NCI-H1417 treated with DMSO at 0.1 percent for 48 hours (cell line): ENCODE results near the gene CDH24.
"Not testable (repeated sequence)": the region's sequence is repeated elsewhere in the genome, so short reads cannot be mapped to it uniquely, and the experiment has no call there.

Source experiments
- DNase-seq: peaks from one replicate; lab custom pipeline; 2025; lab: John Stamatoyannopoulos, UW

Gene CDH24

GRCh38 chr14:23017091-23017490 is 40.2 kb downstream of the CDH24 start:
- DNase-seq, result no peak

DNA sequence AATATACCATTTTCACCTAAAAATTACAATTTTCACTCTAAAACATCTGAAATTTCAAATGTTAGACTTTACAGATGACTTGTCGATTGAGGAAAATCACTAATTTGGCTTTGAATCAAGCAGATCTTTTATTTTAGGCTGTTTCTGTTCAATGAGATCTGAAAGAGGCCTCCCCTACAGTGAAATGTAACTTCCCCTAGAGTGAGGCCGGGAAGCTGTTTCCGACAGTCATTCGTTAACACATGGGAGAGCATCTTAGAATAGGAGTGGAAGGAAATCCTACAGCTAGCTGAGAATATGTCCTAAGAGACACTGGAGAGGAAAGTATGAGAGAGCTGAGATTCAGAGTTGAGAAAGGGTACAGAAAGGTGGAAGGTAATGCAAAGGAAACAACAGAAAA is 41.7 kb downstream of the CDH24 start:
- DNase-seq, result no peak

DNA sequence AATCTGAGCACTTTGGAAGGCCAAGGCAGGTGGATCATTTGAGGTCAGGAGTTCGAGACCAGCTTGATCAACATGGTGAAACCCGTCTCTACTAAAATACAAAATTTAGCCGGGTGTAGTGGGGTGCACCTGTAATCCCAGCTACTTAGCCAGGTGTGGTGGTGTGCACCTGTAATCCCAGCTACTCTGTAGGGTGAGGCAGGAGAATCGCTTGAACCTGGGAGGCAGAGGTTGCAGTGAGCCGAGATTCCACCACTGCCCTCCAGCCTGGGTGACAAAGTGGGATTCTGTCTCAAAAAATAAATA is 43.6 kb downstream of the CDH24 start:
- not testable (repeated sequence) for DNase-seq

GRCh38 chr14:23013054-23013748 is 44.1 kb downstream of the CDH24 start:
- DNase-seq, result no peak

- peak; percentile 45 for DNase-seq
These were observed 47.2 kb downstream of the CDH24 start, which contains the start of gene C14orf93 for GRCh38 chr14:23009939-23010726. Gene C14orf93 (minus strand): TSS chr14:23010143. CDS start chr14:22999023, 11,120 bp downstream.

- no peak for DNase-seq
These were observed 47.8 kb downstream of the CDH24 start for GRCh38 chr14:23009483-23009938.

DNA sequence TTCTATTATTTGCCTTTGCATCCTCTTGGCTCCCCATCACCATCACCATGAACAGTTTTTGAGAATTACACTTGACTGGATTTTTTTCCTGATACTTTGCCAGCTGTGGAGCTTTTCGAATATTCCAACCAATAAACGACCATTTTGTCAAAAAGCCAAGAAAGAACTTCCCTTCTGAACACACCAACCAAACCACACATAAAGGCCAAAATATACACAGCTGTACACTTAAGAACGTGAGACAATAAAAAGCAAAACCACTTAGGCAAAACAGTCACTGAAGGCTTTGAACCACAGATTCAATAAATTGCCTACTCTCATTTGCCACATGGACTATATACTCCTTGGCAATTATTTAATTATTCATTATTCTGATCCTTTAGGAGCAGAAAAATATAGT is 48.5 kb downstream of the CDH24 start:
- DNase-seq, result no peak

GRCh38 chr14:23006544-23007419 is 50.5 kb downstream of the CDH24 start:
- DNase-seq, result peak; percentile 99

GRCh38 chr14:23006188-23006534 is 51.2 kb downstream of the CDH24 start:
- no peak for DNase-seq

GRCh38 chr14:23005451-23006187 is 51.7 kb downstream of the CDH24 start:
- DNase-seq, result no peak

DNA sequence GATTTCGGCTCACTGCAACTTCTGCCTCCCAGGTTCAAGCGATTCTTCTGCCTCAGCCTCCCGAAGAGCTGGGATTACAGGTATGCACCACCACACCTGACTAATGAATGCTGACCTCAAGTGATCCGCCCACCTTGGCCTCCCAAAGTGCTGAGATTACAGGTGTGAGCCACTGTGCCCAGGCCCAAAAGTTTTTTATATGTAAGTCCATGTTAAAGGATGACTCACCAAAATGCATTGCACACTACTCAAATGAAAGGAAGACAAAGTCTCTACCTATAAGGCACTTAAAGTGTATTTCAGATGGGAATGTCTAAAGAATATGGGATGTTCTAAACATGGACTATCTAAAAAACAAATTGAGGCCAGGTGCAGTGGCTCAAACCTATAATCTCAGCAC is 53.0 kb downstream of the CDH24 start:
- DNase-seq, result not testable (repeated sequence)

- DNase-seq, result no peak
These were observed 54.7 kb downstream of the CDH24 start for GRCh38 chr14:23002592-23002991.

GRCh38 chr14:23000860-23001259 is 56.5 kb downstream of the CDH24 start:
- no peak for DNase-seq

DNA sequence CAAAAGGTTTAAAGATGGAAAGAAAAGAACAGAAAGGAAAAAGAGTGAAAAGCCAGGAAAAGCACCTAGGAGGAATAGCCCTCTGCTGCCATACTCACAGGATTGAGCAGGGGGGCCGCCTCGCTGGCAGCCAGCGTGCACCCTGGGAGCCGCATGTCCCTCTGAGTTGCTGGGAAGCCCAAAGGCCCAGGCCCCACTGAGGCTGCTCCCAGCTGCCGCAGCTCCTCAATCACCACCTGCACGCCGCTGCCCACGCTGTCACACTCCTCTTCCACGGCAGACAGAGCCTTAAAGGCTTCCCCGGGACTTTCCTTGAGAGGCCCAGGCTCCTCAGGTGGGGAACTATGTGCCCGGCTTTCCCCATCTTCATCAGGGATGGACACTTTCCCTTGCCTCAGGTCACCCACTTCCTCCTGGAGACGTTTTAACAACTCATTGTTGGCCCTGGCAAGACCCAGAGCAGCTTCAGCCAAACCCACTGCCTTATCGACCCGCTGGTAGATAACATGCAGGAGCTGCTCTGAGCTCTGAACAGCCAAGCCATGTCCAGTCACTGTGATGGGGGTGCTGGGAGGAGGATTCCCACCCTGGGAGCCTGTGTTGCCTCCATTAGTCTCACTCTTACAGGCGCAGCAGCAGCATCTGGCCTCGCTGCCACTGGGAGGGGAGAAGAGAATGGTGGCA is 58.8 kb downstream of the CDH24 start:
- DNase-seq, result no peak

DNA sequence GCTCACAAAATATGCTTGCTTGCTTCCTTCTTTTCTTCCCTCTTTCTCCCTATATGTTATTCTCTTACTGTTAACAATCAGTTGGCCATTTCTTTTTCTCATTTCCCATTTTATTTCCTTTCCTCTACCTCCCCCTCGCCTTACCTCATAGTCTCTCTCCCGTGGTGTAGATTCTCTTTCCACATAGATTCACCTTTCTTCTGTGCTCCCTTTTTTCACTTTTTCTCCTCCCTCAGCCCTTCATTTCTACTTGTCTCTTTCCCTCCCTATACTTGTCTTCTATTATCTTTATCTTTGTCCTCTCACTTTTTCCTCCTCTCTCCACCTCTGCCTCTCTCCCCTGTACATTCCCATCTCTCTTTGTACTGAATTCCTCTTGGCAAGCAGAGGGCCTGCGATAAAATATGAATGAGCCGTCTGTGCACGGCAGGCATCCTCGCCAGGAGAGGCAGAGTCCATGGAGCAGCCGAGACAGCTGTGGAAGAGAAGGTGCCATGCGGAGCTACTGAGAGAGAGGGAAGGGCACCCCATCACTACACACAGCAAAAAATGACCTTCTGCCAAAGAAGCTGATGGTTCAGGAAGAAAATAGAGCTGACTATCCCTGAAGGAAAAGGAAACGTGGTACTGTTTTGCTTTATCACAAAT is 59.5 kb downstream of the CDH24 start:
- no peak for DNase-seq
